H9 (cell line): Measurements from ENCODE around the gene COG2. TPM values are rescaled to one million over a fixed set of nuclear protein-coding genes. Genes with fewer than 3 reads are reported as not detected.

Source experiments
- DNase-seq: peaks from one replicate; pipeline ENCODE4 v3.0.0-alpha.2; 2017
- H2AFZ ChIP-seq: one replicate; pipeline ENCODE4 v1.6.1; 2013; ENCODE audit warnings: mild to moderate bottlenecking, low read length, control low read depth, moderate library complexity
- H2AK5ac ChIP-seq: 2 replicates; pipeline ENCODE4 v1.6.1; 2013; ENCODE audit warnings: low read length, control low read depth, mixed read lengths; ENCODE audit not compliant: insufficient read length
- H2BK120ac ChIP-seq: one replicate; pipeline ENCODE4 v1.6.1; 2013; ENCODE audit warnings: low read depth, mild to moderate bottlenecking, low read length, control low read depth, inconsistent platforms; ENCODE audit not compliant: poor library complexity, severe bottlenecking
- H2BK12ac ChIP-seq: 2 replicates; pipeline ENCODE4 v1.6.1; 2013; ENCODE audit warnings: low read length, control low read depth, mixed read lengths, low read depth; ENCODE audit not compliant: insufficient read length
- H2BK15ac ChIP-seq: 2 replicates; pipeline ENCODE4 v1.6.1; 2013; ENCODE audit warnings: low read depth, low read length, control low read depth
- H2BK20ac ChIP-seq: one replicate; pipeline ENCODE4 v1.6.1; 2013; ENCODE audit warnings: low read depth, mild to moderate bottlenecking, low read length, control low read depth, inconsistent platforms; ENCODE audit not compliant: poor library complexity, severe bottlenecking
- H2BK5ac ChIP-seq: 2 replicates; pipeline ENCODE4 v1.6.1; 2013; ENCODE audit warnings: low read length, control low read depth, mixed read lengths; ENCODE audit not compliant: insufficient read length
- H3K14ac ChIP-seq: 2 replicates; pipeline ENCODE4 v1.6.1; 2013; ENCODE audit warnings: low read length, control low read depth; ENCODE audit not compliant: insufficient read depth
- H3K18ac ChIP-seq: 2 replicates; pipeline ENCODE4 v1.6.1; 2013; ENCODE audit warnings: low read depth, mild to moderate bottlenecking, mixed read lengths, low read length, control low read depth; ENCODE audit not compliant: insufficient read length
- H3K23ac ChIP-seq: 2 replicates; pipeline ENCODE4 v1.6.1; 2013; ENCODE audit warnings: low read length, control low read depth, mixed read lengths, low read depth; ENCODE audit not compliant: insufficient read length
- H3K23me2 ChIP-seq: 2 replicates; pipeline ENCODE4 v1.6.1; 2013; ENCODE audit warnings: low read depth, mild to moderate bottlenecking, mixed read lengths, low read length, control low read depth; ENCODE audit not compliant: insufficient read length, poor library complexity, severe bottlenecking
- H3K27ac ChIP-seq: 2 replicates; pipeline ENCODE4 v1.5.1; 2013; ENCODE audit warnings: low read length, control low read depth, mixed read lengths, low read depth; ENCODE audit not compliant: insufficient read length
- H3K27me3 ChIP-seq: 2 replicates; pipeline ENCODE4 v1.6.1; 2013; ENCODE audit warnings: low read length, control low read depth, inconsistent platforms; ENCODE audit not compliant: insufficient read depth
- H3K4ac ChIP-seq: 2 replicates; pipeline ENCODE4 v1.6.1; 2013; ENCODE audit warnings: low read depth, mild to moderate bottlenecking, control low read depth, inconsistent platforms, low read length, moderate library complexity
- H3K4me1 ChIP-seq: 2 replicates; pipeline ENCODE4 v1.6.1; 2013; ENCODE audit warnings: low read length, control low read depth, inconsistent platforms; ENCODE audit not compliant: insufficient read depth
- H3K4me2 ChIP-seq: 2 replicates; pipeline ENCODE4 v1.6.1; 2013; ENCODE audit warnings: low read length, control low read depth, mixed read lengths; ENCODE audit not compliant: insufficient read length, insufficient read depth
- H3K56ac ChIP-seq: 2 replicates; pipeline ENCODE4 v1.6.1; 2013; ENCODE audit warnings: low read depth, mild to moderate bottlenecking, mixed read lengths, low read length, control low read depth; ENCODE audit not compliant: insufficient read length
- H3K79me1 ChIP-seq: 2 replicates; pipeline ENCODE4 v1.6.1; 2013; ENCODE audit warnings: low read depth, mild to moderate bottlenecking, moderate library complexity, low read length, control low read depth, inconsistent platforms; ENCODE audit not compliant: insufficient read depth, poor library complexity, severe bottlenecking
- H3K79me2 ChIP-seq: 2 replicates; pipeline ENCODE4 v1.6.1; 2013; ENCODE audit warnings: low read length, control low read depth, inconsistent platforms; ENCODE audit not compliant: insufficient read depth
- H3K9ac ChIP-seq: 2 replicates; pipeline ENCODE4 v1.6.1; 2013; ENCODE audit warnings: low read length, control low read depth, mixed read lengths; ENCODE audit not compliant: insufficient read length; ENCODE audit errors: extremely low read depth
- H3K9me3 ChIP-seq: one replicate; pipeline ENCODE4 v1.6.1; 2013; ENCODE audit warnings: low read depth, low read length, inconsistent platforms; ENCODE audit not compliant: control insufficient read depth
- H3T11ph ChIP-seq: one replicate; pipeline ENCODE4 v1.6.1; 2013; ENCODE audit warnings: mild to moderate bottlenecking, low read length, control low read depth, inconsistent platforms
- H4K20me1 ChIP-seq: one replicate; pipeline ENCODE4 v1.6.1; 2013; ENCODE audit not compliant: control insufficient read depth, insufficient read length, insufficient read depth
- H4K5ac ChIP-seq: 2 replicates; pipeline ENCODE4 v1.6.1; 2013; ENCODE audit warnings: low read depth, mild to moderate bottlenecking, mixed read lengths, low read length, control low read depth; ENCODE audit not compliant: insufficient read length
- H4K8ac ChIP-seq: replicated peaks from 2 replicates; pipeline ENCODE4 v1.6.1; 2013; ENCODE audit warnings: low read length, control low read depth, mixed read lengths, low read depth; ENCODE audit not compliant: insufficient read length
- H4K91ac ChIP-seq: 2 replicates; pipeline ENCODE4 v1.6.1; 2013; ENCODE audit warnings: low read depth, mild to moderate bottlenecking, moderate library complexity, mixed read lengths, low read length, control low read depth; ENCODE audit not compliant: insufficient read length
- H3K27ac Mint-ChIP-seq, 3 experiments: 2 replicates in 2 of 3; 3 replicates in 1 of 3; pipeline ENCODE4 v1.8.0; 2020 to 2021; ENCODE audit warnings: mixed read lengths in 3 of 3, mild to moderate bottlenecking in 1 of 3, moderate library complexity in 1 of 3
- H3K27me3 Mint-ChIP-seq: 2 replicates; pipeline ENCODE4 v1.8.0; 2021; ENCODE audit warnings: low read depth, mild to moderate bottlenecking, moderate library complexity, mixed read lengths
- H3K36me3 Mint-ChIP-seq, 3 experiments: 2 replicates in 2 of 3; 3 replicates in 1 of 3; pipeline ENCODE4 v1.8.0; 2020 to 2021; ENCODE audit warnings: low read depth in 3 of 3, mixed read lengths in 3 of 3; ENCODE audit not compliant: insufficient read depth in 1 of 3
- H3K4me1 Mint-ChIP-seq, 2 experiments: 2 replicates each; pipeline ENCODE4 v1.8.0; 2020; ENCODE audit warnings: mixed read lengths in 2 of 2
- H3K4me3 Mint-ChIP-seq, 2 experiments: 2 replicates in 1 of 2; 3 replicates in 1 of 2; pipeline ENCODE4 v1.8.0; 2020 to 2021; ENCODE audit warnings: mild to moderate bottlenecking in 2 of 2, mixed read lengths in 2 of 2, moderate library complexity in 1 of 2
- H3K9me3 Mint-ChIP-seq, 2 experiments: 2 replicates in 1 of 2; 3 replicates in 1 of 2; pipeline ENCODE4 v1.8.0; 2020; ENCODE audit warnings: mild to moderate bottlenecking in 2 of 2, mixed read lengths in 2 of 2, moderate library complexity in 1 of 2
- WGBS: extraction: QIAGEN DNeasy Blood & Tissue Kit; methylation state at CpG from one replicate; pipeline ENCODE4 v1.1.7; 2013; ENCODE audit warnings: missing lambda C conversion rate, low lambda C conversion rate, mixed read lengths; ENCODE audit not compliant: insufficient read length; ENCODE audit errors: extremely low coverage; 5-methylcytosine and 5-hydroxymethylcytosine counted together
- total RNA-seq: library from RNA; stranded (reverse); gene quantifications from 2 replicates; pipeline ENCODE4 v1.2.1, GENCODE V29; 2021
- TF ChIP-seq, protein P1 (sequence below): fragments of 200-600 bp; sonication (generic); conservative IDR thresholded peaks from 3 replicates; pipeline ENCODE4 v1.8.0; 2021; ENCODE audit warnings: antibody characterized with exemption, mild to moderate bottlenecking

Gene COG2
- total RNA-seq, 1 experiment from 2014 or later: 42.2 TPM

DNA sequence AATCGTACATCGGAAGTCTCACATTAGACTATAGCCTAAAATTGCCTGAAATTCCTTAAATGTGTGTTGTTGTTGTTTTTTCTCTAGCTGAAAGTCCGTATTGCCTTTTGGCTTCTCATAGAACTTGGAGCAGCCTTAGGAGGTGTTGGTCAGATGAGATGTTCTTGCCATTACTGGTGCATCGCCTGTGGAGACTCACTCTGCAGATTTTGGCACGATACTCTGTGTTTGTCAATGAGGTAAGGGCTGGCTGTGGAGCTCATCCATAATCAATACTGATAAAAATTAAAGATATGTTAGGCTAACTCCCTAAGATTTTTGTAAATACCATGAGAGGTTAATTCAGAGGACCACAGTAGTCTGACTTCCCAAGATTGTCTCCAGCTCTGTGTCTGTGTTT lies 42.7 kb downstream of the COG2 start:
- H3K23me2 ChIP-seq: no peaks in the 10 kb centered on the region

More for the DNA sequence above, 42.7 kb downstream of the COG2 start:
- H2BK20ac ChIP-seq: no peak overlapping the region
- no peak overlapping the region for H2BK5ac ChIP-seq
- H2AK5ac ChIP-seq: no peak overlapping the region
- no peak overlapping the region for H4K91ac ChIP-seq
- no peaks in the 10 kb centered on the region for H3K27me3 Mint-ChIP-seq
- no peak overlapping the region for H3K23ac ChIP-seq
- no peak overlapping the region for H3K4me2 ChIP-seq
- H3K9ac ChIP-seq: no peak overlapping the region
- no peak overlapping the region for H3K14ac ChIP-seq
- no peaks in the 10 kb centered on the region for H3K4me1 ChIP-seq
- no peaks in the 10 kb centered on the region for H3K79me2 ChIP-seq
- no peak overlapping the region for H2BK120ac ChIP-seq
- no peak for DNase-seq
- H3K4me1 Mint-ChIP-seq: no peaks in the 10 kb centered on the region
- no peaks in the 10 kb centered on the region for H3K27me3 ChIP-seq
- no peak overlapping the region for H2BK15ac ChIP-seq
- TF ChIP-seq, protein P1, sequence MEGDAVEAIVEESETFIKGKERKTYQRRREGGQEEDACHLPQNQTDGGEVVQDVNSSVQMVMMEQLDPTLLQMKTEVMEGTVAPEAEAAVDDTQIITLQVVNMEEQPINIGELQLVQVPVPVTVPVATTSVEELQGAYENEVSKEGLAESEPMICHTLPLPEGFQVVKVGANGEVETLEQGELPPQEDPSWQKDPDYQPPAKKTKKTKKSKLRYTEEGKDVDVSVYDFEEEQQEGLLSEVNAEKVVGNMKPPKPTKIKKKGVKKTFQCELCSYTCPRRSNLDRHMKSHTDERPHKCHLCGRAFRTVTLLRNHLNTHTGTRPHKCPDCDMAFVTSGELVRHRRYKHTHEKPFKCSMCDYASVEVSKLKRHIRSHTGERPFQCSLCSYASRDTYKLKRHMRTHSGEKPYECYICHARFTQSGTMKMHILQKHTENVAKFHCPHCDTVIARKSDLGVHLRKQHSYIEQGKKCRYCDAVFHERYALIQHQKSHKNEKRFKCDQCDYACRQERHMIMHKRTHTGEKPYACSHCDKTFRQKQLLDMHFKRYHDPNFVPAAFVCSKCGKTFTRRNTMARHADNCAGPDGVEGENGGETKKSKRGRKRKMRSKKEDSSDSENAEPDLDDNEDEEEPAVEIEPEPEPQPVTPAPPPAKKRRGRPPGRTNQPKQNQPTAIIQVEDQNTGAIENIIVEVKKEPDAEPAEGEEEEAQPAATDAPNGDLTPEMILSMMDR: no peak
- WGBS: no CpG with 5 or more reads among the region's 5 CpGs
- no peaks in the 10 kb centered on the region for H3K79me1 ChIP-seq
- H2BK12ac ChIP-seq: no peak overlapping the region
- no peak overlapping the region for H3K18ac ChIP-seq
- H3K4me3 Mint-ChIP-seq: no peak overlapping the region
- H3K36me3 Mint-ChIP-seq: peaks cover 6 to 73% (median 71%) of the 10 kb centered on the region in 3 experiments; a peak in 6 of 7 replicates
- no peaks in the 10 kb centered on the region for H3K9me3 ChIP-seq
- H3K27ac ChIP-seq: no peak overlapping the region
- no peak overlapping the region for H3K4ac ChIP-seq
- H4K20me1 ChIP-seq: no peaks in the 10 kb centered on the region
- H4K5ac ChIP-seq: no peak overlapping the region
- no peak overlapping the region for H4K8ac ChIP-seq
- H3K56ac ChIP-seq: no peak overlapping the region
- no peak overlapping the region for H2AFZ ChIP-seq
- H3K9me3 Mint-ChIP-seq: no peaks in the 10 kb centered on the region
- no peak overlapping the region for H3T11ph ChIP-seq
- no peak overlapping the region for H3K27ac Mint-ChIP-seq
